HEK293 (cell line): Measurements from ENCODE around the gene EEF2KMT.

Experiments
- FEZF1 ChIP-seq: fragments of 450-650 bp; formaldehyde crosslinking; IDR thresholded peaks from 2 replicates; pipeline ENCODE4 v1.5.1; 2016; ENCODE audit warnings: missing biosample characterization, missing genetic modification characterization
- KLF16 ChIP-seq: fragments of 450-650 bp; formaldehyde crosslinking; IDR thresholded peaks from 2 replicates; pipeline ENCODE4 v1.5.1; 2017; ENCODE audit warnings: missing biosample characterization, missing genetic modification characterization
- MYNN ChIP-seq: fragments of 450-650 bp; formaldehyde crosslinking; IDR thresholded peaks from 2 replicates; pipeline ENCODE4 v1.5.1; 2016; ENCODE audit warnings: missing biosample characterization, missing genetic modification characterization, borderline replicate concordance
- OVOL3 ChIP-seq: fragments of 450-650 bp; formaldehyde crosslinking; IDR thresholded peaks from 2 replicates; pipeline ENCODE4 v1.5.1; 2016; ENCODE audit warnings: missing biosample characterization, missing genetic modification characterization
- SALL2 ChIP-seq: fragments of 450-650 bp; formaldehyde crosslinking; IDR thresholded peaks from 2 replicates; pipeline ENCODE4 v1.5.0; 2017; ENCODE audit warnings: missing biosample characterization, mild to moderate bottlenecking, missing genetic modification characterization, borderline replicate concordance
- SCRT1 ChIP-seq: fragments of 450-650 bp; formaldehyde crosslinking; IDR thresholded peaks from 2 replicates; pipeline ENCODE4 v1.5.1; 2016; ENCODE audit warnings: missing biosample characterization, missing genetic modification characterization, borderline replicate concordance
- SP2 ChIP-seq: fragments of 450-650 bp; formaldehyde crosslinking; IDR thresholded peaks from 2 replicates; pipeline ENCODE4 v1.5.1; 2016; ENCODE audit warnings: missing biosample characterization, missing genetic modification characterization
- TCF7L2 ChIP-seq: IDR thresholded peaks from 2 replicates; pipeline ENCODE4 v1.6.1; 2011; ENCODE audit warnings: low read depth, mild to moderate bottlenecking, inconsistent platforms, low read length, moderate library complexity, borderline replicate concordance
- YY2 ChIP-seq: fragments of 450-650 bp; formaldehyde crosslinking; IDR thresholded peaks from 2 replicates; pipeline ENCODE4 v1.5.1; 2016; ENCODE audit warnings: missing biosample characterization, missing genetic modification characterization
- ZNF157 ChIP-seq: fragments of 450-650 bp; formaldehyde crosslinking; IDR thresholded peaks from 2 replicates; pipeline ENCODE4 v1.5.1; 2016; ENCODE audit warnings: missing biosample characterization, missing genetic modification characterization
- ZNF184 ChIP-seq: fragments of 450-650 bp; IDR thresholded peaks from 2 replicates; pipeline ENCODE4 v1.5.1; 2018; ENCODE audit warnings: missing biosample characterization, mild to moderate bottlenecking, missing genetic modification characterization
- ZNF211 ChIP-seq: fragments of 450-650 bp; formaldehyde crosslinking; IDR thresholded peaks from 2 replicates; pipeline ENCODE4 v1.5.1; 2016; ENCODE audit warnings: low read depth, missing biosample characterization, missing genetic modification characterization
- ZNF37A ChIP-seq: fragments of 450-650 bp; IDR thresholded peaks from 2 replicates; pipeline ENCODE4 v1.5.1; 2018; ENCODE audit warnings: missing biosample characterization, missing genetic modification characterization
- ZNF404 ChIP-seq: fragments of 450-650 bp; formaldehyde crosslinking; IDR thresholded peaks from 2 replicates; pipeline ENCODE4 v1.5.1; 2017; ENCODE audit warnings: missing biosample characterization, missing genetic modification characterization
- ZNF426 ChIP-seq: fragments of 450-650 bp; formaldehyde crosslinking; IDR thresholded peaks from 2 replicates; pipeline ENCODE4 v1.5.1; 2017; ENCODE audit warnings: missing biosample characterization, missing genetic modification characterization, mild to moderate bottlenecking, inconsistent platforms, moderate library complexity
- ZNF549 ChIP-seq: fragments of 450-650 bp; IDR thresholded peaks from 2 replicates; pipeline ENCODE4 v1.5.1; 2018; ENCODE audit warnings: missing biosample characterization, missing genetic modification characterization, mild to moderate bottlenecking, inconsistent platforms, moderate library complexity
- ZSCAN23 ChIP-seq: fragments of 450-650 bp; formaldehyde crosslinking; IDR thresholded peaks from 2 replicates; pipeline ENCODE4 v1.5.1; 2016; ENCODE audit warnings: missing biosample characterization, missing genetic modification characterization
- TF ChIP-seq, protein P1 (sequence below): fragments of 450-650 bp; formaldehyde crosslinking; IDR thresholded peaks from 2 replicates; pipeline ENCODE4 v1.5.1; 2016; ENCODE audit warnings: missing biosample characterization, missing genetic modification characterization
- TF ChIP-seq, protein P2 (sequence below): fragments of 450-650 bp; formaldehyde crosslinking; IDR thresholded peaks from 2 replicates; pipeline ENCODE4 v1.5.1; 2017; ENCODE audit warnings: missing biosample characterization, missing genetic modification characterization
- TF ChIP-seq, protein P3 (sequence below): sonication (generic); formaldehyde crosslinking; IDR thresholded peaks from 2 replicates; pipeline ENCODE4 v1.8.1; 2022; ENCODE audit warnings: mild to moderate bottlenecking, moderate library complexity, missing genetic modification reagents
- TF ChIP-seq, protein P4 (sequence below): fragments of 450-650 bp; formaldehyde crosslinking; IDR thresholded peaks from 2 replicates; pipeline ENCODE4 v1.5.1; 2016; ENCODE audit warnings: missing biosample characterization, missing genetic modification characterization
- TF ChIP-seq, protein P5 (sequence below): fragments of 450-650 bp; formaldehyde crosslinking; conservative IDR thresholded peaks from 2 replicates; pipeline ENCODE4 v1.5.1; 2016; ENCODE audit warnings: low read depth, missing biosample characterization, missing genetic modification characterization
- TF ChIP-seq, protein P6 (sequence below): fragments of 450-650 bp; formaldehyde crosslinking; IDR thresholded peaks from 2 replicates; pipeline ENCODE4 v1.5.1; 2016; ENCODE audit warnings: missing biosample characterization, missing genetic modification characterization
- TF ChIP-seq, protein P7 (sequence below): fragments of 450-650 bp; formaldehyde crosslinking; IDR thresholded peaks from 2 replicates; pipeline ENCODE4 v1.5.1; 2016; ENCODE audit warnings: missing biosample characterization, missing genetic modification characterization
- TF ChIP-seq, protein P8 (sequence below): fragments of 450-650 bp; formaldehyde crosslinking; IDR thresholded peaks from 2 replicates; pipeline ENCODE4 v1.5.1; 2016; ENCODE audit warnings: missing biosample characterization, missing genetic modification characterization

Gene EEF2KMT

DNA sequence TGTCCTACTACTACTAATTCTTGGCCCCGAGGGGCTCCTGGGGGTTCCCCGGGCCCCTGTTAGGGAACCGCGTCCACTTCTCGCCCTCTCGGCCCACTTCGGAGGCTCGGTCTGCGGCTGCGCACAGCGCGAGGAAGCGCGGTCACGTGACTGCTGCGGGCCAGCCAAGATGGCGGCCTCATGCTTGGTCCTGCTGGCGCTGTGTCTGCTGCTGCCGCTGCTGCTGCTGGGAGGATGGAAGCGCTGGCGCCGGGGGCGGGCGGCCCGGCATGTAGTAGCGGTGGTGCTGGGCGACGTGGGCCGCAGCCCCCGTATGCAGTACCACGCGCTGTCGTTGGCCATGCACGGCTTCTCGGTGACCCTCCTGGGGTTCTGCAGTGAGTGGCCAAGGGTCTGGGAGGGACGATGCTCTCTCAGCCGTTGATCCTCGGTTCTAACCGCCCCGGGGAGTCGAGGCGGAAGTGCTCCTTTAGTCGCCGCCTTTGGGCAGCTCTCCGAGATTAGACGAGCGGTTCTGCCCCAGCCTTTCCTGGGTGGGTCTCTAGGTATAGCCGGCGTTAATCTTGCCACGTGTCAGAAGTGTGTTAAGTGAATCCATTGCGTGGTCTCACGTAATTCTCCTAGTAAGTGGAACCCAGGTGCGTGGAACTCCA lies 25.8 kb downstream of the EEF2KMT start, which contains the start of gene ALG1 (continued):
- TF ChIP-seq, protein P1, sequence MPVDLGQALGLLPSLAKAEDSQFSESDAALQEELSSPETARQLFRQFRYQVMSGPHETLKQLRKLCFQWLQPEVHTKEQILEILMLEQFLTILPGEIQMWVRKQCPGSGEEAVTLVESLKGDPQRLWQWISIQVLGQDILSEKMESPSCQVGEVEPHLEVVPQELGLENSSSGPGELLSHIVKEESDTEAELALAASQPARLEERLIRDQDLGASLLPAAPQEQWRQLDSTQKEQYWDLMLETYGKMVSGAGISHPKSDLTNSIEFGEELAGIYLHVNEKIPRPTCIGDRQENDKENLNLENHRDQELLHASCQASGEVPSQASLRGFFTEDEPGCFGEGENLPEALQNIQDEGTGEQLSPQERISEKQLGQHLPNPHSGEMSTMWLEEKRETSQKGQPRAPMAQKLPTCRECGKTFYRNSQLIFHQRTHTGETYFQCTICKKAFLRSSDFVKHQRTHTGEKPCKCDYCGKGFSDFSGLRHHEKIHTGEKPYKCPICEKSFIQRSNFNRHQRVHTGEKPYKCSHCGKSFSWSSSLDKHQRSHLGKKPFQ = no peak
- no peak for TF ChIP-seq ZNF157 (tag by site-specific recombination)
- TF ChIP-seq ZNF404 (tag by site-specific recombination) = no peak
- peak; percentile 95 for TF ChIP-seq YY2 (tag by site-specific recombination)
- no peak for TF ChIP-seq SALL2
- TF ChIP-seq, protein P2, sequence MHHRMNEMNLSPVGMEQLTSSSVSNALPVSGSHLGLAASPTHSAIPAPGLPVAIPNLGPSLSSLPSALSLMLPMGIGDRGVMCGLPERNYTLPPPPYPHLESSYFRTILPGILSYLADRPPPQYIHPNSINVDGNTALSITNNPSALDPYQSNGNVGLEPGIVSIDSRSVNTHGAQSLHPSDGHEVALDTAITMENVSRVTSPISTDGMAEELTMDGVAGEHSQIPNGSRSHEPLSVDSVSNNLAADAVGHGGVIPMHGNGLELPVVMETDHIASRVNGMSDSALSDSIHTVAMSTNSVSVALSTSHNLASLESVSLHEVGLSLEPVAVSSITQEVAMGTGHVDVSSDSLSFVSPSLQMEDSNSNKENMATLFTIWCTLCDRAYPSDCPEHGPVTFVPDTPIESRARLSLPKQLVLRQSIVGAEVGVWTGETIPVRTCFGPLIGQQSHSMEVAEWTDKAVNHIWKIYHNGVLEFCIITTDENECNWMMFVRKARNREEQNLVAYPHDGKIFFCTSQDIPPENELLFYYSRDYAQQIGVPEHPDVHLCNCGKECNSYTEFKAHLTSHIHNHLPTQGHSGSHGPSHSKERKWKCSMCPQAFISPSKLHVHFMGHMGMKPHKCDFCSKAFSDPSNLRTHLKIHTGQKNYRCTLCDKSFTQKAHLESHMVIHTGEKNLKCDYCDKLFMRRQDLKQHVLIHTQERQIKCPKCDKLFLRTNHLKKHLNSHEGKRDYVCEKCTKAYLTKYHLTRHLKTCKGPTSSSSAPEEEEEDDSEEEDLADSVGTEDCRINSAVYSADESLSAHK = no peak
- TF ChIP-seq, protein P3, sequence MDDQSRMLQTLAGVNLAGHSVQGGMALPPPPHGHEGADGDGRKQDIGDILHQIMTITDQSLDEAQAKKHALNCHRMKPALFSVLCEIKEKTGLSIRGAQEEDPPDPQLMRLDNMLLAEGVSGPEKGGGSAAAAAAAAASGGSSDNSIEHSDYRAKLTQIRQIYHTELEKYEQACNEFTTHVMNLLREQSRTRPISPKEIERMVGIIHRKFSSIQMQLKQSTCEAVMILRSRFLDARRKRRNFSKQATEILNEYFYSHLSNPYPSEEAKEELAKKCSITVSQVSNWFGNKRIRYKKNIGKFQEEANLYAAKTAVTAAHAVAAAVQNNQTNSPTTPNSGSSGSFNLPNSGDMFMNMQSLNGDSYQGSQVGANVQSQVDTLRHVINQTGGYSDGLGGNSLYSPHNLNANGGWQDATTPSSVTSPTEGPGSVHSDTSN (CRISPR knock-in tag) = 0 out of 2 replicates have a peak, but pooled peaks have one; percentile 59
- TF ChIP-seq ZNF211 (tag by site-specific recombination) = no peak
- TF ChIP-seq, protein P4, sequence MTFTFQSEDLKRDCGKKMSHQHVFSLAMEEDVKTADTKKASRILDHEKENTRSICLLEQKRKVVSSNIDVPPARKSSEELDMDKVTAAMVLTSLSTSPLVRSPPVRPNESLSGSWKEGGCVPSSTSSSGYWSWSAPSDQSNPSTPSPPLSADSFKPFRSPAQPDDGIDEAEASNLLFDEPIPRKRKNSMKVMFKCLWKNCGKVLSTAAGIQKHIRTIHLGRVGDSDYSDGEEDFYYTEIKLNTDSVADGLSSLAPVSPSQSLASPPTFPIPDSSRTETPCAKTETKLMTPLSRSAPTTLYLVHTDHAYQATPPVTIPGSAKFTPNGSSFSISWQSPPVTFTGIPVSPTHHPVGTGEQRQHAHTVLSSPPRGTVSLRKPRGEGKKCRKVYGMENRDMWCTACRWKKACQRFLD = no peak
- TF ChIP-seq MYNN = no peak
- TF ChIP-seq KLF16 = peak; percentile 71
- no peak for TF ChIP-seq FEZF1 (tag by site-specific recombination)
- peak; percentile 86 for TF ChIP-seq SP2 (tag by site-specific recombination)
- TF ChIP-seq ZNF549 = no peak
- no peak for TF ChIP-seq ZNF184 (tag by site-specific recombination)
- TF ChIP-seq, protein P5, sequence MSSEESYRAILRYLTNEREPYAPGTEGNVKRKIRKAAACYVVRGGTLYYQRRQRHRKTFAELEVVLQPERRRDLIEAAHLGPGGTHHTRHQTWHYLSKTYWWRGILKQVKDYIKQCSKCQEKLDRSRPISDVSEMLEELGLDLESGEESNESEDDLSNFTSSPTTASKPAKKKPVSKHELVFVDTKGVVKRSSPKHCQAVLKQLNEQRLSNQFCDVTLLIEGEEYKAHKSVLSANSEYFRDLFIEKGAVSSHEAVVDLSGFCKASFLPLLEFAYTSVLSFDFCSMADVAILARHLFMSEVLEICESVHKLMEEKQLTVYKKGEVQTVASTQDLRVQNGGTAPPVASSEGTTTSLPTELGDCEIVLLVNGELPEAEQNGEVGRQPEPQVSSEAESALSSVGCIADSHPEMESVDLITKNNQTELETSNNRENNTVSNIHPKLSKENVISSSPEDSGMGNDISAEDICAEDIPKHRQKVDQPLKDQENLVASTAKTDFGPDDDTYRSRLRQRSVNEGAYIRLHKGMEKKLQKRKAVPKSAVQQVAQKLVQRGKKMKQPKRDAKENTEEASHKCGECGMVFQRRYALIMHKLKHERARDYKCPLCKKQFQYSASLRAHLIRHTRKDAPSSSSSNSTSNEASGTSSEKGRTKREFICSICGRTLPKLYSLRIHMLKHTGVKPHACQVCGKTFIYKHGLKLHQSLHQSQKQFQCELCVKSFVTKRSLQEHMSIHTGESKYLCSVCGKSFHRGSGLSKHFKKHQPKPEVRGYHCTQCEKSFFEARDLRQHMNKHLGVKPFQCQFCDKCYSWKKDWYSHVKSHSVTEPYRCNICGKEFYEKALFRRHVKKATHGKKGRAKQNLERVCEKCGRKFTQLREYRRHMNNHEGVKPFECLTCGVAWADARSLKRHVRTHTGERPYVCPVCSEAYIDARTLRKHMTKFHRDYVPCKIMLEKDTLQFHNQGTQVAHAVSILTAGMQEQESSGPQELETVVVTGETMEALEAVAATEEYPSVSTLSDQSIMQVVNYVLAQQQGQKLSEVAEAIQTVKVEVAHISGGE = peak; percentile 22; the same call in 1 of the 2 replicates
- TF ChIP-seq, protein P6, sequence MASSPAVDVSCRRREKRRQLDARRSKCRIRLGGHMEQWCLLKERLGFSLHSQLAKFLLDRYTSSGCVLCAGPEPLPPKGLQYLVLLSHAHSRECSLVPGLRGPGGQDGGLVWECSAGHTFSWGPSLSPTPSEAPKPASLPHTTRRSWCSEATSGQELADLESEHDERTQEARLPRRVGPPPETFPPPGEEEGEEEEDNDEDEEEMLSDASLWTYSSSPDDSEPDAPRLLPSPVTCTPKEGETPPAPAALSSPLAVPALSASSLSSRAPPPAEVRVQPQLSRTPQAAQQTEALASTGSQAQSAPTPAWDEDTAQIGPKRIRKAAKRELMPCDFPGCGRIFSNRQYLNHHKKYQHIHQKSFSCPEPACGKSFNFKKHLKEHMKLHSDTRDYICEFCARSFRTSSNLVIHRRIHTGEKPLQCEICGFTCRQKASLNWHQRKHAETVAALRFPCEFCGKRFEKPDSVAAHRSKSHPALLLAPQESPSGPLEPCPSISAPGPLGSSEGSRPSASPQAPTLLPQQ (tag by site-specific recombination) = peak; percentile 83
- TF ChIP-seq TCF7L2 = no peak
- TF ChIP-seq, protein P7, sequence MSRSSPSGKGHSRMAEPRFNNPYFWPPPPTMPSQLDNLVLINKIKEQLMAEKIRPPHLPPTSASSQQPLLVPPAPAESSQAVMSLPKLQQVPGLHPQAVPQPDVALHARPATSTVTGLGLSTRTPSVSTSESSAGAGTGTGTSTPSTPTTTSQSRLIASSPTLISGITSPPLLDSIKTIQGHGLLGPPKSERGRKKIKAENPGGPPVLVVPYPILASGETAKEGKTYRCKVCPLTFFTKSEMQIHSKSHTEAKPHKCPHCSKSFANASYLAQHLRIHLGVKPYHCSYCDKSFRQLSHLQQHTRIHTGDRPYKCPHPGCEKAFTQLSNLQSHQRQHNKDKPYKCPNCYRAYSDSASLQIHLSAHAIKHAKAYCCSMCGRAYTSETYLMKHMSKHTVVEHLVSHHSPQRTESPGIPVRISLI = no peak
- no peak for TF ChIP-seq ZSCAN23 (tag by site-specific recombination)
- TF ChIP-seq ZNF37A (tag by site-specific recombination) = no peak
- TF ChIP-seq, protein P8, sequence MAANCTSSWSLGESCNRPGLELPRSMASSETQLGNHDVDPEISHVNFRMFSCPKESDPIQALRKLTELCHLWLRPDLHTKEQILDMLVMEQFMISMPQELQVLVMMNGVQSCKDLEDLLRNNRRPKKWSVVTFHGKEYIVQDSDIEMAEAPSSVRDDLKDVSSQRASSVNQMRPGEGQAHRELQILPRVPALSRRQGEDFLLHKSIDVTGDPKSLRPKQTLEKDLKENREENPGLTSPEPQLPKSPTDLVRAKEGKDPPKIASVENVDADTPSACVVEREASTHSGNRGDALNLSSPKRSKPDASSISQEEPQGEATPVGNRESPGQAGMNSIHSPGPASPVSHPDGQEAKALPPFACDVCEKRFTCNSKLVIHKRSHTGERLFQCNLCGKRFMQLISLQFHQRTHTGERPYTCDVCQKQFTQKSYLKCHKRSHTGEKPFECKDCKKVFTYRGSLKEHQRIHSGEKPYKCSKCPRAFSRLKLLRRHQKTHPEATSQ (tag by site-specific recombination) = 0 out of 2 replicates have a peak, but pooled peaks have one; percentile 86
- TF ChIP-seq ZNF426 = no peak
- no peak for TF ChIP-seq OVOL3 (tag by site-specific recombination)
- TF ChIP-seq SCRT1 (tag by site-specific recombination) = no peak
